SIG-M5 treated with dmso at 0.1 percent for 504 hours (cell line): ENCODE measurements around the gene PTBP3.

Source experiments
- DNase-seq: peaks from one replicate; lab custom pipeline; 2025; ENCODE audit not compliant: unreplicated experiment; lab: John Stamatoyannopoulos, UW

PTBP3 gene

DNA sequence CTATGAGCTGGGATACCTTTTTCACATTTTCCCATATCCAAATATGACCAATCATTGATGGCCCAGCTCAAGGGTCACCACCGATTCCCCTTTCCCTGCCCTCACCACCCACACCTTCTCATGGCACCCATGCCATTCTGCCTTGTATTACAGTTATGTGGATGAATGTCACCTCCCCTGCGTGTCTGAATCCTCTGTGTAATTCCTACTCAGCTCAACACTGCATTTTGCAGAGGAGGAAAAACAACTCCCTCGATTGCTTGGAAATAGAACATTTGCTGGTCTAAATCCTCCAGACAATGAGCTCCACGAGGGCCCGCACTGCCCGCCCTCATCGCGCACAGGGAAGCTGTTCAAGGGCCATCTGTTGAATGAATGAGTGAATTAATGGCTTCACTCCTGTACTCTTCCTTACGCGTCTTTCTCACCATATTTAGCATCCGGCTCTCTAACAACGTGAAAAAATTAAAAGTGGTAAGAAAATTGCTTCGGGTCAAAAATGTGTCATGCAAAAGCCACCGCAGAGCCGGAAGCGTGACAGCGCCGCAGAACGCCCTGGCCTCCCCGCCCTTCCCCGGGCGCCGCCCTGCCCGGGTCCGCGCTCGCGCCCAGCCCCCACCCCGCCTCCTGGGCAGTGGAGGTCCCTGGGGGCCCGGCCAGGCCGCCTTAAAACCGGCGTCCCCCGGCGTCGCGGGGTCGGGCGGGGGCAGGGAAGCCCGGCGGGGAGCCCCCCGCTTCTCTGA lies 159.0 kb downstream of the PTBP3 start:
- DNase-seq: peak; percentile 74

GRCh38 chr9:112173489-112174221 lies 159.8 kb downstream of the PTBP3 start:
- DNase-seq: no peak

- DNase-seq: no peak
These were observed 162.5 kb downstream of the PTBP3 start for GRCh38 chr9:112170968-112171367.

DNA sequence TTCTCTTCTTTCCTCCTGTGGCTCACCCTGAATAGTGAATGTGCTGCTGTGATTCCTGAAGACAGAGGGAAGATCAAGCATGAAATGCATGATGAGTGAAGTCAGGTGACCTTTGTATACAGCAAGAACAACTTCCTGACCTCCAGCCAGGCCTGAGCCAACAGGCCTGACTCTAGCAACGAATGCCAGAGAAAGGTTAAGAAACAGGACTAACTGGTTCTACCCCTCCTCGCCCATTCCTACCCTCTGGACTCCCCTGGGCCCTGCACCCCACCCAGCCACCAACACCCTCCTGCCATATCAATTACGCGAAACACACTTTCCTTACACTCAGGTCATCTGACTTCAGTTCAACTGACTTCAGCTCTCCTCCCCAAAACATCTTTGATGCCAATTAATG lies 163.2 kb downstream of the PTBP3 start:
- DNase-seq: peak; percentile 35

GRCh38 chr9:112169368-112169767 lies 164.1 kb downstream of the PTBP3 start:
- no peak for DNase-seq

DNA sequence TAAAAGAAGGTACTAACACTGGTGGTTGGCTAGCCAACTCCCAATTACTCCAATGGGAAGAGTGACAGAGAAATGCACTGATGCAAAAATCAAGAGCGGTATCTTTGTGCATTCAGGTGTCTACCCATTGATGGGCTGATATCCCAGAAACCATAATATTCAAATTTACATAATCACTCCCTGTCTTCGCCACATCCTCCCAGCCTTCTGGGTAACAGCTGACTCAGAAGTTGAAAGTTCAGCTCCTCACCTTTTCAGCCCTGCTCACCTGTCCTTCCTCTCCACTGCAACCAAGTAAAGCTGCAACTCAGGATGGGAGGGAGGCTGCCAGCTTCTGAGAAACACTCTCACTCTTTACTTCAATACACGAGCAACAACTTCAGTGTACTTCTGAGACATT lies 165.2 kb downstream of the PTBP3 start:
- DNase-seq: no peak
